Activated CD8-positive, alpha-beta memory T cell treated with anti-CD3 and anti-CD28 coated beads for 1 hour (primary cell): ENCODE data around the gene MRGPRG.

Source experiments
- DNase-seq, 2 donors: peaks; one replicate each; pipeline ENCODE4 v3.0.0-alpha.2; 2020; ENCODE audit warnings: low read depth in 1 of 2; ENCODE audit errors: extremely low read depth in 1 of 2

MRGPRG gene

DNA sequence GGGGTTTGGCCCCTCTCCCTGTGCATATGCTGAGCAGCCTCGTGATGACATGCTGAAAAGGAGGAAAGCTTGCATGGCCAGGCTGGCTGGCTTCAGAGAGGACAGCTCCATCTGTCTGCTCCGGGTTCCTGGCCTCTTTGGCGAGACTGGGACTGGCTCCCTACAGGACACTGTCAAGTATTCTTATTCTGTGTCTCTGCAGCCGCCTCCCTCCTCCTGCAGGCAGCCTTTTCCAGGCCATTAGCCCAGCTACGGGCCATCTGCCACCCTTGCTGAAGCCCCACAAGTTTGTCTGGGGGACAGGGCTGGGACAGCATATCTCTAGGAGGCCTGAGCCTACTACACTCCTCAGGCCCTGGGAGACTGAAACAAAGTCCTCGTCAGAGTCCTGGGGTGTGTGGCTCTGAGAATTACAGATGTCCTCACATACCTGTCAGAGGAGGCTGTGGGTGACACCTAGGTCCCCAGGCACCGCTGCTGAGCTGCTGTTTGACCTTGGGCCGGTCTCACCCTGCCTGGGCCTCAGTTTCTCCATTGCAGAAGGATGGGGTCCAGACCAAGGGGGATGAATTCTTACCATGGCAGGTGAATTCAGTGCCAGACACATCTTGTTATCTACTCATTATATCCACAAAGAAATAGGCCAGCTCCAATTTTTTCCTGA lies 11.0 kb downstream of the MRGPRG start:
- no peak for DNase-seq

DNA sequence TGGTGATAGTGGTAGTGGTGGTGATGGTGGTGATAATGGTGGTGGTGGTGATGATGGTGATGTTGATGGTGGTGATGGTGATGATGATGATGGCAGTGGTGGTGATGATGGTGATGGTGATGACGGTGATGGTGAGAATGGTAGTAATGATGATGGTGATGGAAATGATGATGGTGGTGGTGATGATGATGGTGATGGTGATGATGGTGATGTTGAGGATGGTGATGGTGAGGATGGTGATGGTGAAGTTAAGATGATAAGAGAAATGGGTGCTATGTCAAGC lies 11.8 kb downstream of the MRGPRG start:
- DNase-seq: no peak

DNA sequence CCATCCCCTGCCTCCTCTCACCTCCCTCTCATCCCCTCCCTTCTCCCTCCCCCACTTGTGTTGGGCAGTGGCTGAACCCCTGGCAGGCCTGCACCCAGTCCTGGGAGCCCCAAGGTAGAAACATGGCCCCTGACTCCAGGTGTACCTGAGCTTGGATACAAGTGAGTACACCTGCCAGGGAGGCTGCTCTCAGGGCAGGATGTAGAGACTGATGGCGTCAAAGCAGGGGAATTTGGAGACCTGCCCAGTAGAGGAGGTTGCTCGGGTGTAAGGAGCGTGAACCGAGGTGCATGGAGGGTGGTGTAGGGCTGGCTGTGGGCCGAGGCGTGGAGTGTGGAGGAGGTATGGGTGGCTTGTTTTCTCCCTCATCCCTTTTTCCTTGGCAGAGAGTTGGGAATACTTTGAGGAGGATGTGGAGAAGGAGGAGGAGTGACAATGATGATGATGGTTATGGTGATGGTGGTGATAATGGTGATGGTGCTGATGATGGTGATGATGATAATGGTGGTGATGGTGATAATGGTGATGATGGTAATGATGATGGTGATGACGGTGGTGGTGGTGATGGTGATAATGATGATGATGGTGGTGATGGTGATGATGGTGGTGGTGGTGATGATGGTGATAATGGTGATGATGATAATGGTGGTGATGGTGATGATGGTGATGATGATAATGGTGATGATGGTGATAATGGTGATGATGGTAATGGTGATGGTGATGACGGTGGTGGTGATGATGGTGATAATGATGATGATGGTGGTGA lies 12.3 kb downstream of the MRGPRG start:
- DNase-seq: no peak

DNA sequence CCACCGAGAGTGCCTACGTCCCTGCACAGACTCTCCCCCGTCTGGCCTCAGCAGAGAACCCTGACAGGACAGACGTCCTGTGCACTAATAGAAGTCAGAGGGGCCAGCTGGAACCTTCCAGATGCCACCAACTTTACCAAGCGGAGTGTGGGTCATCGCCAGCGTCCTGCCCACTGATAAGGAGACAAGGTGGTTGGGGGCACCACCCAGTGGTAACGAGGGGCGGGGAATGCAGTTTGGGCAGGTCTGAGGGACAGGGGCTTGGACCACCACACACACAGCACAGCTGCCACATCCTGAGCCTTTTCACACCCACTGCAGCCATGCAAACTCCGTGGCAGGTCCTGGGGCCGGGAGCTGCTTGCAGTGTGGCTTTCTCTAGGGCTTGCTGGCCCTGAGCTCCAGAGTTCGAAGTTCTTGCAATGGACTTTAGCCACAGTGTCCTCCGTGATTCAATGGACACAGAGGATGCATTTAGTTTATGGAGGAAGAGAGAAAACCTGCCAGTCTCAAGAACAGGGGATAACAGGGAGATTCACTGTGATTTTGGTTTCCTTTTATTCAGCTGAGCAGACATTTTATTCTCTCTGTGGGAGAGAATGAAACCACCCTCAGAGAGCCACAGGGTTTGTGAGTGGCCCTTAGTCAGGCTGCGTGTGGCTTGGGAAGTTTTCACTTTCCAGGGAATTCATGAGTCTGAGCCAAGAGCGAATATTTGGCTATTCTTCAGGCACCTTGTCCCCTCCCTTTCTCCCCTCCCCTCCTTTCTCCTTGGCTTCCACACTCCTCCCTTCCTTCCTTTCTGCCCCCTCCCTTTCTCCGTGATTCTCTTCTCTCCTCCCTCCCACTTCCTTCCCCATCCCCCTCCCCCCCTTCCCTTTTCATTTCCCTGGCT lies 13.1 kb downstream of the MRGPRG start:
- DNase-seq: no peak

DNA sequence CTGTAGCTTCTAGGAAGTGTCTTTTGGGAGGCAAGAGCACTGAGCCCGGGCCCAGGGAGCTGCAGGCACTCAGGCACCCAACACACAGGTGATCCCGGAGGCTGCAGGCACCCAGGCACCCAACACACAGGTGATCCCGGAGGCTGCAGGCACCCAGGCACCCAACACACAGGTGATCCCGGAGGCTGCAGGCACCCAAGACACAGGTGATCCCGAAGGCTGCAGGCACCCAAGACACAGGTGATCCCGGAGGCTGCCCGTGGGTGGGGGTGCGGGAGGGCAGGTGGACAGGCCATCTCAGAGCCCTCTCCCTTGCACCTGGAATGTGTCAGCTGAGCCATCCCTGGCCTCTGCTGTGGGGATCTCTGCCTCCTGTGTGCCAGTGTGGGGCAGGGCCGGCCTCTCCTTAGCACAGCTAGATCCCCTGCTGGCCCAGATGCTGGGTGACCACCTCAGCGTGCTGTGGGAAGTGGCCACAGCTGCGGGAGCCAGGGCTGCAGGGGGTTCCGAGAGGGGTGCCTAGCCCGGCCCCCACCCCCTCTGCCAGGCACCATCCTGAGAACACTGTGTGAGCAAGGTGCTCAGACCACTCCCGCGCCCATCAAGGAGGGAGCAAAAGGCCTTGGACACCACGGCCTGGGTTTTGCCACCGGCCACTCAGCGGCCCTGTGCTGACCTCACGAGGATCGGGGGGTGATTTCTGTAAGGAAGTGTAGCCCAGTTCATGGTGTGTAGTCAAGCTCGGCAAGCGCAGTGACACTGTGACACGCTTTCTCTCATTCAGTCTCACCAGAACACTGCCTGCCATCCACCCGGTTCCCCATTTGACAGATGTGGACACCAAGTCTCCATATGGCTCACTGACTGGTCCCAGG lies 14.2 kb downstream of the MRGPRG start:
- DNase-seq: no peak

DNA sequence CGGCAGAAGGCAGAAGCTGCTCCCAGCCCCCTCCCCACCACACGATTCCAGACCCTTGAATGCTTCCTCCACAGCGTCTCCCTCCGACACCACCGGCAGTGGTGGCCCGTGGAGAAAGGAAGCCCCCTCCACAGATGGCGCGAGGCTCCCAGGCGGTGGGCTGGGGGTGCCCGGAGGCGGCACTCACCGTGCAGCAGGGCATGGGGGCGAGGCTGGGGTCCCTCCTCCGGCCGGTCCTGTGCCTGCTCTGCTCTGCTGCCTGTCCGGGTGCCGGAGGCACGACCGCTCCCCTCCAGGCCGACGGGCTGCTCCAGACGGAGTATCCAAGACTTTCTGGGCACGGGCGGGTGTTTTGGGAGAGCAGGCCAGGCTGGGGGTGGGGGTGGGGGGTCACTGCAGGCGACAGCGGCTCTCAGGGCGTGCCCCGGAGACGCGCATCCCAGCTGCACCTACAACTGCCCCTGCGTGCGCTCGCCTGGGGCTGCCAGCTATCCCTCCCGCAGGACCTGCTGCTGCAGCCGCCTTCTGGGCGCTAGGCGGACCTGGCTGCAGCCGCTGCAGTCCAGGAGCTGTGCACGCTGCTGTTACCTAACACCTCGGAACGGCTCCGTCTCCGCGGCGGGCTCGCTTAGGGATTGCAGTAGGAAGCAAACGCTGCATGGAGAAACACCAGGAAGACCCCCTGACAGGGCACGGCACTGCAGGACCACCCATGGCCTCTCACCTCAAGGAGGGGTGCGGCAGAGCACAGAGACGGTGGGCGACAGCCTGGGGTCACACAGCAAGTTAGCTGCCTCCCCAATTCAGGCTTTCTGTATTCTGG lies 15.2 kb downstream of the MRGPRG start:
- no peak for DNase-seq

DNA sequence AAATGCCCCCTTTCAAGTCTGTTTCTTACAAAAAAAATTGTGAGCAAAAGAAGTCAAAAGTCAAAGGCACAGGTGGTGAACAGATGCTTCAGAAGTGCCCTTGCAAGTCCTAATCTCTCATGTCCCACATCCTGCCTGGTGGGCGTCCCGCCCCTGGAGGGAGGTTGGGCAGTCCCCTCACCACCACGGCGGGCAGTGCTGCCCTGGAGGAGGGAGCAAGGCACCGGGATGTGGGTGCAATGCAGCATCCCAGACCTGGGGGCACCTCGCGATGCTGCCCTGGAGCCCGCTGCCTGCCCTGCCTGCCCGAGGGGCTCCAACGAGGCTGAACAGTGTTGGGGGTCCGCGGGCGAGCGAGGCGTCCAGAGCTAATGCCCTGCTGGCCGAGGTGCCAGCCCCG lies 15.9 kb downstream of the MRGPRG start:
- DNase-seq: no peak

DNA sequence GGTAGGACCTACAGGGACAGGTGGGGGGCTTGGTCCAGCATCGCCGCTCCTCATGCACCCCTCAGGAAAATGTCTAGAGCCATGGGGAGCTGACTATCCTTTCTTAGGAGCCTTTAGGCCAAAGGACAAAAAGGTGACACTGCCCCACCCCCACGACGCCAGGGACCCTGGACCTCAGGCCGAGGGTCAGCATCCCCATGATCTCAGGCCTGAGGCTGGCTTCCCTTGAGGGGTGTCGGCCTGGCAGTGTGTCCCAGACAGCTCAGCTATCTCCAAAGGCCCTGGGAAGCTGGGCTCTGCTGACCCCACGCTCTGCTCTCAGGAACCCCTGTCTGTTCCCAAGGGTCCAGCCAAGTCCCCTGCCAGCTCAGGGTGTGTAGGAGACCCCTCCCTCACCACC lies 16.3 kb downstream of the MRGPRG start:
- no peak for DNase-seq

DNA sequence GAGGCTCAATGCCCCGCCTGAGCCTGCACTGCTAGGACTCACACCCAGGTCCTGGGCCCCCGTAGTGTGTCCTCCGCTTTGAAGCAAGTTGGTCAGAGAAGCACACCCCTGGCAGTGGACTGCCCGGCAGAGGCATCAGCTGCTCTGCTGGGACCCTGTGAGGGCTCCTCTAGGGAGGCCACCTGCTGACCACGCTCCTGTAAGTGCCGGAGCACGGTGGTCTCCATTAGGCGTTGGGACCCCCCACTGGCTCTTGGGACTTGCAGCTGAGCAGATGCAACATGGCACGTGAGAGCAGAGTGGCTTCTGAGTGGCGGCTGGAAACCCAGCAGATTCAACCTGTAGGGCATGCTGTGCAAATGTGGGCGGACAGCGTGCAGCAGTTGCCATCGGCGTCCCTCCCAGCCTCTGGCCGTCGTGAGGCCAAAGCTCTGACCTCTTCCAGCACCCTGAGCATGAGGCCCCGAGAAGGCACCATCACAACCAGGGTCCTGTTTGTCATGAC lies 16.9 kb downstream of the MRGPRG start:
- DNase-seq: no peak

DNA sequence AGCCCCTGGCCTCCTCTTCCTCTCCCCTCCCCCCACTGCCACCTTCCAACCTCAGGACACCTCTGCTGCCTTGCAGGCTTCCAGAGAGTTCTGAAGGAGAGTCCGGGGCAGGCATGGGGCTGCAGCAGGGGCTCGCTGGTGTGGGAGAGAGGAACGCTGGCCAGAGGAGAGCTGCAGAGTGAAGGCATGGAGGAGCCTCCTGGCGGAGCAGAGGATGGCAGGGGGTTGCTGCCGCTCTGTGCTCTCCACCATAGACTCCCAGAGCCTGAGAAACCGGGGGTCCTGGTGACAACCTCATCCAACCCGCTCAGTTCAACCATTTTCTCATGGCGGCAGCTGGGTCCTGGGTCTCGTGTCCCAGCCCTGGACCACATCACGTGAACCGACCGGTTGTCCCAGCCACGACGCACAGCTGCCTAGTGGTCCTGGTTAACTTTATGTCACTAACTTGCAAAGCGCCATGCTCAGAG lies 17.5 kb downstream of the MRGPRG start:
- DNase-seq: no peak

DNA sequence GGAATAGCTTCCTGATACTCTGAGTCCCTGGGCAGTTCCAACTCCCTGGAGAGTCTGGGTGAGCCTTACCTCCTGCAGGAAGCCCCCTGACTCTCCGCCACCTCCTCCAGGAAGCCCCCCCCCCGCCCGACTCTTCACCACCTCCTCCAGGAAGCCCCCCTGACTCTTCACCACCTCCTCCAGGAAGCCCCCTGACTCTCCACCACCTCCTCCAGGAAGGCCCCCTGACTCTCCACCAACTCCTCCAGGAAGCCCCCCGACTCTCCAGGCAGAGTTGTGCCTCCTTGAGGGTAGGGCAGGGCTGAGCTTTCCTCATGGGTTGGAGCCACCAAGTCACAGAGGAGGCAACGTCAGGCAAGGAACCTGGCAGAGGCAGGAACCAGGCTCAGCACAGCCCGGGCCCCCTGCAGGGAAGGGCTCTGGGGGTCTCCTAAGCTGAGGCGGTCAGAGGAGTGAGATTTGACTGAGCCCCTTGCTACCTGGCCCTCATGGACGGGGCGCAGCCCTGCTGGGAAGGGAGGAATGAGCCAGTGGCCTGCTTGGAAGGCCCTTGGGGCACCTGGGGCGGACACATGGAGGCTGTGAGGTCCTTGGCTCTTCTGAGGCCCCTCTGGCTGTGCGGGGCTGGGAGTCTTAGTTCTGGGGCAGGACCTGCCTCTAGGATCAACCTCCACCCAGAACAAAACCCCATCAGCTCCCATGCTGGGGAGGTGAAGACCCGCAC lies 18.1 kb downstream of the MRGPRG start:
- no peak for DNase-seq

DNA sequence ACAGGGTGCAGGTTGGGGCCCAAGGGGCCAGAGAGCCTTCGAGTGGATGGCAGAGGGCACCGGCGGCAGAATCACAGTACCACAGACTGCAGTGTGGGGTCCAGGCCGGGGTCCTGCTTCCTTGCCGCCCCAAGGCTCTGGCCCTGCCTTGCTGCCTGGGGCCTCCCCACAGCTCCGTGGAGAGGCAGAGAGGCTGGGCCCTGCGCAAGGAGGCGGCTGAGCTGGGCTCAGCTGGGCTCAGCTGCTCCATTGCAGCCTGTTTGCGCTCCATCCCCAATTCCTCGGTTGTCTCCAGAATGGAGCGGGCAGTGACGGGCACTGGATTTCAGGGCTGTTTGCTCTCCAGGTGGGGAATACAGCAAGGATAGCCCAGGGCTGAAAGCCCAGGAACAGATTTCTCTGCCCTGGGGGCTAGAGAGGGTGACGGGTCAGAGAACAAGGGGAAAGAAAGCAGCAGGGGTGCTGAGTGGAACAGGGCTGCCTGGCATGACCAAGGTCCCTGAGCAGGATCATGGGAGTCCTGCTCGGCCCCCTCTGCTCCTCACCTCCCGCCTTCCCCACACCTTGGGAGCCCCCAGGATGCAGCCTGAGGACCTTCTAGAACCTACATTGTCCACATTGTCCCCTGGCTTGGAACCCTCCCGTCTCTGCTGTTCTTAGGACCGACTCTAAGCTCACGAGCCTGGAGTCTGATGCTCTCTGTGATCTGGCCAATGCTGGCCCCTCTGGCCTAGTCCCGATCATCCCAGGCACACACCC lies 18.9 kb downstream of the MRGPRG start:
- no peak for DNase-seq

DNA sequence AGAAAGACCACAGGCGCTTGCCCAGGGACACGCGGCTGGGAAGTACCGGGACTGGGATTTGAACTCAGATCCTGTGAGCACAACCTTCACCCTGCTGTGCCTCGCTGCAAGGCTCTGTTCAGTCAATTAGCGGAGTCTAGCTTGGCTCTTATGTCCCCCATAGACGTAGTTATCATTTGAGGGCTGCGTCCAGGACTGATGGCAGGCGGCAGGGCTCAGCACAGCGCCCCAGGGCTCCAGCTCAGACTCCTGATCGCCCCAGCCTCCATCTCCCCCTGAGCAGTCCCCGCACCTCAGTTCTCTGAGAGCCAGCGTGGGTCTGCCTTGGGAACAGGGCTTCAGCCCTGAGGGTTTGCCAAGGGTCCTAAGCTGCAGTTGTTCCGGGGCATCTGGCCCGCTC lies 19.8 kb downstream of the MRGPRG start:
- DNase-seq: no peak

DNA sequence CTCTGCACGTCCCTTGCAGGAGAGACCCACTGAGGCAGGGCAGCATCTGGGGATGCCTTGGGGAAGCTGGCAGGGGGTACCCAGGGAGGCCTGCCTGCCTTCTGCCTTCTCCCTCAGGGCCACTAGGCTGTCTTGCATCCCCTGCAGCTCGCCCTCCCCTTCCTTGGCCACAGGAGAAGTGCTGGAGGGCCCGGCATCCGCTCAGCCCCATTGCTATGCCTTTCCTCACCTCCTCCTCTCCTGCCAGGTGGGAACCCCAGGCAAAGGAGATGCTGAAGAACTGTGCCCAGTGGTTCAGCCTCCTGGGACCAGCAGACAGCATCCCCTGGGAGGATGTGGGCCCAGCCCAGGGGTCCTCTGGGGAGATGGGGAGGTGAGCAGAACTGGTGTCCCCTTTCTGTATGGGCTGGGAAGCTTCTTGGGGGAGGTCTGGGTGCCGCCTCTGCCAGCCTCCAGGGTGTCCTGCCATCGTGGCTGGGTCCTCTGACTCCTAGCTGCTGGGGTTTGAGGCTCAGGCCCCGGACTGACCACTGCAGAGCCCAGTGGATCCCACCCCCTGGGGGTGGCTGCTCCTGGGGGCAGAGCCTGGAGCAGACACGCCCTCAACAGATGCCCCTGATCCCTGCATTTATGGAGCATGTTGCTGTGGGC lies 20.6 kb downstream of the MRGPRG start:
- DNase-seq: no peak

DNA sequence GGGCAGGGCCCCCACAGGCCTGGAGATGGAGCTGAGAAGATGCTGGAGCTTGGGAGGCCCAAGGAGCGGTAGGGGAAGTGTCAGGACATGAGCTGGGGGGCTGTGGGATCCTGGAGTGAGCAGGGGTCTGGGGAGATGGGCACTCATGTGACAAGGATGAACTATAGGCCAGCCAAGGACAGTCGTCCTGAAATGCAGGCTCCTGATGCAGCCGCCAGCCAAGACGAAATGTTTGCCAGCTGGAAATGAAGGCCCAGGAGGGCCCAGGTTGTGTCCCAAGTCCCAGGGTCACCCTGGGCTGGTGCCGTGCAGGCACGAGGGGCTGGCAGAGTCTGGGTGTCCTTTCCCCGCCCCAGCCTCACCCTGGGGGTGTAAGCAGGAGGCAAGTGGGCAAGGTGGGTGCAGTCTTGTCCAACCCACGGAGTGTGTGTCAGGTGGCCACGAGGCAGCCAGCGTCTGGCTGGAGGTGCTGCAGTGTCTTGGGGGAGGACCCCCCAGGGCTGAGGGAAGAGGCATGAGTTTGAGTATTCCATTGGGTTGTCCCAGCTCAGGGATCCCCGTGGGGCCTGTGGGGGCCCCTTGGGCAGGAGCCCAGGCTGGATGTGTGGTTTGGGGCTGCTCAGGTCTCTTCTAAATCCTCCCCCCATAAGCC lies 21.4 kb downstream of the MRGPRG start:
- DNase-seq: no peak

DNA sequence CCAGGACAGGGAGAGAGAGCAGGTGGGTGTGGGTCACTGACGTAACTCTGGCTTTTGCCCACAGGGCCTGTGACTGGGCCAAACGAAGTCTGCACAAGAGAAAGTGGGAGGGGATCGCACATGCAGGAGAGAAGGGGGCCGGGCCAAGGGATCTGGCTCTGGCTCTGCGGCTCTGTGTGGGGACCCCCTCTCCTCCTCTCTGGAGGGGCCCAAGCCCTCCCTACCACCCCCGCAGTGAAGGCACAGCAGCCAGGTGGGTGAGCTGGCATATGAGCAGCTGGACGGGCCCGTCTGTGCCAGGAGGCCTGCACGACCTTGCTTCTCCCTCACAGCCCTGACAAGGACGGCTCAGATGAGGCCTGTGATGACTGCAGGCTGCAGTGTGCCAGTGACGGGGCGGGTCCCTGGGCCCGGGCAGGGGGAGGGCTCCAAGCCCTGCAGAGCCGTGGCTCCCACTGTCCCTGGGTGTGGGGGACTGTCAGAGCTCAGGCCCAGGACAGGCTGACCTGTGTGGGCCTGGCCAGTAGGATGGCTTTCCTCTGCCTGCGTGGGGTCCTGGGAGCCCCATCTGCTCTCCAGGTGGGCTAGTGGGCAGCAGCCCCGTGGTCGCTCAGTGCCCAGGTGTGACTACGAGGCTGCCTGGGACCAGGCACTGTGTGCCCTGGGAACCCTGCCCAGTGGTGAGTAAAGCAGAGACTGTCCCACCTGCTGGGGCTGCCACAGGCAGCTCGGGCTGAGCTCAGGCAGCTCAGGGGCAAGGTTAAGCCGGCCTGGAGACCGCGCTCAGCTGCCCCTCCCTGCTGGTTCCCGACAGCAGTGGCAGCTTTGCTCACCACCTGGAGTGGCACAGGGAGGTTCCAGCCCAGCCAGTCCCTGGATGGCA lies 22.2 kb downstream of the MRGPRG start:
- DNase-seq: no peak
